Osteoblast (primary cell): ENCODE data around the gene AZIN2. TPM values are rescaled to one million over a fixed set of nuclear protein-coding genes. Genes with fewer than 3 reads are reported as not detected.

ENCODE experiments used
- DNase-seq: peaks from one replicate; pipeline ENCODE4 v3.0.0; 2011; ENCODE audit warnings: low spot score, mixed read lengths; ENCODE audit not compliant: insufficient read length; ENCODE audit errors: missing footprints
- H2AFZ ChIP-seq: 2 replicates; pipeline ENCODE4 v1.6.0; 2011; ENCODE audit warnings: mild to moderate bottlenecking, low read length
- H3K27ac ChIP-seq: 2 replicates; pipeline ENCODE4 v1.5.1; 2011; ENCODE audit warnings: mild to moderate bottlenecking, low read depth, low read length, moderate library complexity
- H3K27me3 ChIP-seq: 2 replicates; pipeline ENCODE4 v1.6.0; 2012; ENCODE audit warnings: mild to moderate bottlenecking, control low read depth, inconsistent platforms, low read length, moderate library complexity; ENCODE audit not compliant: insufficient read depth
- H3K36me3 ChIP-seq: 2 replicates; pipeline ENCODE4 v1.5.1; 2011; ENCODE audit warnings: mild to moderate bottlenecking, low read length, control low read depth, moderate library complexity; ENCODE audit not compliant: insufficient read depth
- H3K4me1 ChIP-seq: 2 replicates; pipeline ENCODE4 v1.5.1; 2011; ENCODE audit warnings: mild to moderate bottlenecking, low read length, control low read depth, moderate library complexity; ENCODE audit not compliant: insufficient read depth
- H3K4me2 ChIP-seq: 2 replicates; pipeline ENCODE4 v1.6.0; 2011; ENCODE audit warnings: mild to moderate bottlenecking, low read length; ENCODE audit not compliant: insufficient read depth
- H3K4me3 ChIP-seq: fragments of 200-600 bp; sonication (generic); 3 replicates; pipeline ENCODE4 v1.5.1; 2012; ENCODE audit warnings: mild to moderate bottlenecking, low read length, inconsistent platforms; ENCODE audit not compliant: insufficient read depth
- H3K79me2 ChIP-seq: 2 replicates; pipeline ENCODE4 v1.6.0; 2012; ENCODE audit warnings: mild to moderate bottlenecking, low read length, control low read depth, inconsistent platforms; ENCODE audit not compliant: insufficient read depth
- H3K9me3 ChIP-seq: 2 replicates; pipeline ENCODE4 v1.5.1; 2011; ENCODE audit warnings: low read depth, low read length, control low read depth
- H4K20me1 ChIP-seq: 2 replicates; pipeline ENCODE4 v1.6.0; 2012; ENCODE audit warnings: mild to moderate bottlenecking, low read length, control low read depth; ENCODE audit not compliant: insufficient read depth
- total RNA-seq: library from RNA; depleted of rRNA; stranded (reverse); fragments of >200 nt; gene quantifications from 2 replicates; pipeline ENCODE4 v1.2.3, GENCODE V29; 2012
- TF ChIP-seq, protein P1 (sequence below): IDR thresholded peaks from 2 replicates; pipeline ENCODE4 v1.5.1; 2011; ENCODE audit warnings: mild to moderate bottlenecking, low read depth, low read length, moderate library complexity; ENCODE audit errors: extremely low read depth

Gene AZIN2
- total RNA-seq, 1 donor, result 18.8 TPM

- TF ChIP-seq, protein P1, sequence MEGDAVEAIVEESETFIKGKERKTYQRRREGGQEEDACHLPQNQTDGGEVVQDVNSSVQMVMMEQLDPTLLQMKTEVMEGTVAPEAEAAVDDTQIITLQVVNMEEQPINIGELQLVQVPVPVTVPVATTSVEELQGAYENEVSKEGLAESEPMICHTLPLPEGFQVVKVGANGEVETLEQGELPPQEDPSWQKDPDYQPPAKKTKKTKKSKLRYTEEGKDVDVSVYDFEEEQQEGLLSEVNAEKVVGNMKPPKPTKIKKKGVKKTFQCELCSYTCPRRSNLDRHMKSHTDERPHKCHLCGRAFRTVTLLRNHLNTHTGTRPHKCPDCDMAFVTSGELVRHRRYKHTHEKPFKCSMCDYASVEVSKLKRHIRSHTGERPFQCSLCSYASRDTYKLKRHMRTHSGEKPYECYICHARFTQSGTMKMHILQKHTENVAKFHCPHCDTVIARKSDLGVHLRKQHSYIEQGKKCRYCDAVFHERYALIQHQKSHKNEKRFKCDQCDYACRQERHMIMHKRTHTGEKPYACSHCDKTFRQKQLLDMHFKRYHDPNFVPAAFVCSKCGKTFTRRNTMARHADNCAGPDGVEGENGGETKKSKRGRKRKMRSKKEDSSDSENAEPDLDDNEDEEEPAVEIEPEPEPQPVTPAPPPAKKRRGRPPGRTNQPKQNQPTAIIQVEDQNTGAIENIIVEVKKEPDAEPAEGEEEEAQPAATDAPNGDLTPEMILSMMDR, result no peak
- Histone ChIP-seq H3K27ac (peak overlapping the region; percentile 70), H4K20me1 (no peaks in the 10 kb centered on the region), H3K4me1 (peaks cover 45% of the 10 kb centered on the region), H3K4me3 (no peak overlapping the region), H3K4me2 (no peak overlapping the region), H3K79me2 (no peaks in the 10 kb centered on the region), H3K36me3 (no peaks in the 10 kb centered on the region), H3K27me3 (no peaks in the 10 kb centered on the region), H3K9me3 (no peaks in the 10 kb centered on the region), H2AFZ (peak overlapping the region; percentile 11)
- peak; percentile 46 for DNase-seq
Observed at GRCh38 chr1:33096363-33097005, 15.5 kb downstream of the AZIN2 start.

GRCh38 chr1:33097137-33097611 lies 16.2 kb downstream of the AZIN2 start:
- no peaks in the 10 kb centered on the region for H3K27me3 ChIP-seq
- no peak overlapping the region for H2AFZ ChIP-seq
- DNase-seq, result no peak
- no peaks in the 10 kb centered on the region for H3K79me2 ChIP-seq
- peaks cover 49% of the 10 kb centered on the region for H3K4me1 ChIP-seq
- TF ChIP-seq, protein P1, result no peak
- no peaks in the 10 kb centered on the region for H3K36me3 ChIP-seq
- H3K27ac ChIP-seq, result peak overlapping the region; percentile 70
- no peaks in the 10 kb centered on the region for H4K20me1 ChIP-seq
- H3K4me2 ChIP-seq, result no peak overlapping the region
- H3K9me3 ChIP-seq, result no peaks in the 10 kb centered on the region
- H3K4me3 ChIP-seq, result no peak overlapping the region

DNA sequence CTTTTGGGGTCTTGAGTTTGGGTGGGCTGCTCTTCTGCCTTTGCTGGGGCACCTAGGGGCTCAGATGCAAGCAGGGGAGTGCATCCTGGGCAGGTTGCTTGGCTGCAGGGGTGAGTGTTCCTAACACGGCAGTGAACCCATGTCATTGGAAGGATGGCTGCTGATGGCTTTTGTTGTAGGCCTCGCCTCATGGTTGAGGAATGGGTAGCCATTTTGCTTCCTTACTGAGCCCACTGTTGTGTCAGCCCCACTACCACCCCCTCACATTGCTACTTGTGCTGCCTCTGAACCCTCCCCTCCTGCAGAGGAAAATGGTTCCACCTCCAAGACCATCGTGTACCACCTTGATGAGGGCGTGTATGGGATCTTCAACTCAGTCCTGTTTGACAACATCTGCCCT lies 16.8 kb downstream of the AZIN2 start:
- no peak overlapping the region for H3K4me3 ChIP-seq
- H3K4me1 ChIP-seq, result peaks cover 49% of the 10 kb centered on the region
- TF ChIP-seq, protein P1, result no peak
- no peaks in the 10 kb centered on the region for H4K20me1 ChIP-seq
- DNase-seq, result no peak
- H2AFZ ChIP-seq, result no peak overlapping the region
- H3K4me2 ChIP-seq, result no peak overlapping the region
- H3K27ac ChIP-seq, result peak overlapping the region; percentile 82
- H3K9me3 ChIP-seq, result no peaks in the 10 kb centered on the region
- no peaks in the 10 kb centered on the region for H3K27me3 ChIP-seq
- no peaks in the 10 kb centered on the region for H3K36me3 ChIP-seq
- no peaks in the 10 kb centered on the region for H3K79me2 ChIP-seq

DNA sequence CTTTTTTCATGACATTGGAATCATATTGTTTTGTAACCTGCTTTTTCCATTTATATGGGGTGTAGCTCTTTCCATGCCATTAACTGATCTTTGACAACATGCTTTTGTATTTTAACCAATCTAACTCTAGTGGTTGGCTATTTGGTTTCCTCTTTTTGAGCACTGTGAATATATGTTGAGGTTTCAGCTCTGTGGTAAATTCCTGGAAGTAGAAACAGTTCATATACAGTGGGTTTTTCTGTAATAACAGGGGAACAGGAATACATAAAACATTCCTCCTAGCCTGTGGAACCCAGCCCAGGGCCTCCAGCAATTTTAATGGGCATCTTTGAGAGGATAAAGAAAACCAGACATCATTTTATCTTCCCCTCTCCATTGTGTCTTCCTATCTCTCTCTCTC lies 17.4 kb downstream of the AZIN2 start:
- no peak for DNase-seq
- H3K36me3 ChIP-seq, result no peaks in the 10 kb centered on the region
- no peak overlapping the region for H3K4me2 ChIP-seq
- no peak overlapping the region for H2AFZ ChIP-seq
- H3K4me3 ChIP-seq, result no peak overlapping the region
- TF ChIP-seq, protein P1, result no peak
- H3K27ac ChIP-seq, result peak overlapping the region; percentile 82
- peaks cover 49% of the 10 kb centered on the region for H3K4me1 ChIP-seq
- H4K20me1 ChIP-seq, result no peaks in the 10 kb centered on the region
- no peaks in the 10 kb centered on the region for H3K9me3 ChIP-seq
- no peaks in the 10 kb centered on the region for H3K79me2 ChIP-seq
- H3K27me3 ChIP-seq, result no peaks in the 10 kb centered on the region
